GM18502 (cell line): Measurements from ENCODE around the gene AVP.
"Not testable (repeated sequence)": the region's sequence is repeated elsewhere in the genome, so short reads cannot be mapped to it uniquely, and the experiment has no call there.

ENCODE experiments used
- ATAC-seq: cut with Tn5 transposase; IDR thresholded peaks from one replicate; pipeline ENCODE4 v1.9.1; 2021; ENCODE audit warnings: mild to moderate bottlenecking; ENCODE audit not compliant: unreplicated experiment, poor library complexity

AVP gene, protein sequence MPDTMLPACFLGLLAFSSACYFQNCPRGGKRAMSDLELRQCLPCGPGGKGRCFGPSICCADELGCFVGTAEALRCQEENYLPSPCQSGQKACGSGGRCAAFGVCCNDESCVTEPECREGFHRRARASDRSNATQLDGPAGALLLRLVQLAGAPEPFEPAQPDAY

GRCh38 chr20:3084283-3084985 lies at the start of gene AVP:
TSS of gene AVP (minus strand) at chr20:3084724. CDS start at chr20:3084674, 50 bp downstream.
- no peak for ATAC-seq

GRCh38 chr20:3134151-3134550 lies 49.6 kb upstream of the AVP start:
- no peak for ATAC-seq

DNA sequence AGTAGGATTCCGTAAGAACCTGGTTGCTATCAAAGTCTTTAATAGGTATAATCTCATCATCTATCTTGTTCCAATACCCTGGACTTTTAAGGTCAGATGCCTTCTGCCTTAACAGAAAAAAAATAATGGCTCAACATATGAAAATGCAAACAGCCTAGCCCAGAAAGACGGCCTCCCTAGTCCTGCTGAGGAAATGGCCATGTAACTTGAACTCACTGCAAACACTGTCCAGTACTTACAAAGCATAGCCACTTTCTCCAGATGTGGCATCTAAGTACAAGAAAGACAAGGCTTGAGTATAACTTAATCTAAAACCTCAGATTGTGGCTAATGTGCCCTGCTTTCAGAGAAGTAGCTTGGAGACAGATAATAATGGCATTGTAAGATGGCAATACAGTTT lies 48.6 kb upstream of the AVP start:
- ATAC-seq, result no peak

- no peak for ATAC-seq
Measured at GRCh38 chr20:3130051-3130600, 45.6 kb upstream of the AVP start.

- ATAC-seq, result no peak
Measured at GRCh38 chr20:3129094-3129493, 44.6 kb upstream of the AVP start.

GRCh38 chr20:3128275-3128984 lies 43.9 kb upstream of the AVP start:
- no peak for ATAC-seq

GRCh38 chr20:3126527-3126859 lies 42.0 kb upstream of the AVP start:
- ATAC-seq, result no peak

- ATAC-seq, result not testable (repeated sequence)
Measured at GRCh38 chr20:3125776-3126526, 41.4 kb upstream of the AVP start.

DNA sequence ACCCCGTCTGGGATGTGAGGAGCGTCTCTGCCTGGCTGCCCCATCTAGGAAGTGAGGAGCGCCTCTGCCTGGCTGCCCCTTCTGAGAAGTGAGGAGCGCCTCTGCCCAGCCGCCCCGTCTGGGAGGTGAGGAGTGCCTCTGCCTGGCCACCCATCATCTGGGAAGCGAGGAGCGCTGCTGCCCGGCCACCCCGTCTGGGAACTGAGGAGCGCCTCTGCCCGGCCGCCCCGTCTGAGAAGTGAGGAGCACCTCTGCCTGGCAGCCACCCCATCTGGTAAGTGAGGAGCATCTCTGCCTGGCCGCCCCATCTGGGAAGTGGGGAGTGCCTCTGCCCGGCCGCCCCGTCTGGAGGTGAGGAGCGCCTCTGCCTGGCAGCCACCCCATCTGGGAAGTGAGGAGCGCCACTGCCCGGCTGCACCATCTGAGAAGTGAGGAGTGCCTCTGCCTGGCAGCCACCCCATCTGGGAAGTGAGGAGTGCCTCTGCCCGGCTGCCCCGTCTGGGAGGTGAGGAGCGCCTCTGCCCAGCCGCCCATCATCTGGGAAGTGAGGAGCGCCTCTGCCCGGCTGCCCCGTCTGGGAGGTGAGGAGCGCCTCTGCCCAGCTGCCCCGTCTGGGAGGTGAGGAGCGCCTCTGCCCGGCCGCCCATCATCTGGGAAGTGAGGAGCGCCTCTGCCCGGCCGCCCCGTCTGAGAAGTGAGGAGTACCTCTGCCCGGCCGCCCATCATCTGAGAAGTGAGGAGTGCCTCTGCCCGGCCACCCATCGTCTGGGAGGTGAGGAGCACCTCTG lies 40.4 kb upstream of the AVP start:
- not testable (repeated sequence) for ATAC-seq

DNA sequence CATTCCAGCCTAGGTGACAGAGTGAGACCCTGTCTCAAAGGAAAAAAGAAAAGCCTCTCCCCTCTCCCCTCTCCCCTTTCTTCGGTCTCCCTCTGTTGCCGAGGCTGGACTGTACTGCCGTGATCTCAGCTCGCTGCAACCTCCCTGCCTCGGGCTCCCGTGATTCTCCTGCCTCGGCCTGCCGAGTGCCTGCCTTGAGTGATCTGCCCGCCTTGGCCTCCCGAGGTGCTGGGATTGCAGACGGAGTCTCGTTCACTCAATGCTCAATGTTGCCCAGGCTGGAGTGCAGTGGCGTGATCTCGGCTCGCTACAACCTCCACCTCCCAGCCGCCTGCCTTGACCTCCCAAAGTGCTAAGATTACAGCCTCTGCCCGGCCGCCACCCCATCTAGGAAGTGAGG lies 39.6 kb upstream of the AVP start:
- ATAC-seq, result not testable (repeated sequence)

- no peak for ATAC-seq
Measured at GRCh38 chr20:3123542-3123941, 39.0 kb upstream of the AVP start.

DNA sequence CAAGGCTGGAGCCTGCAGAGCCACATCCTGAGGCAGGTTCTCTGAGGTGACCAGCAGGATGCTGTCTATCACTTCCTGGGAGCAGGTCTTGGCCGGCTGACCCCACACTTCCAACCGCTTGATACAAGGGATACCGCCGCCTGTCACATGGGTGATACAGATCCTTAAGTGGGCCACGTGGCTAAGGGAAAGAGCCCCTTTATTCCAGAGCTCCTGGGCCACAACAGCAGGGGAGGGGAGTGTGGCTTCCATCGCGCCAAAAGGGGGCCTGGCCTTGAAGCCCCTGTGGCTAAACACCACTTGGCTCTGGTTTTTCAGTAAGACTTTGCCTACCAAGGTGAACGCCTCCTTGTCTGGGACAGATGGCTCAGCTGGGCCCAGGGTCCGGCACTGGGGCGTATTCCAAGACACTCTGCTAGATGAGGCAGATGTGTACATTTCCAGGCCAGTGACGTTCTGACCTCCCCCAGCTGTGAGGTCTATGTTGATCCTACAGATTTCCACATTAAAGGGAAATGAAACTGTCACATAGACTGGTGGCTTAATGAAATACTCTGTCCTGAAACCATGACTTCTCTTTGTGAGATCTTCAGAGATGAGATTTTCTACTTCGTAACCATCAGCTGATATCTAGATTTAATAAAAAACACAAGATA lies 37.6 kb upstream of the AVP start:
- ATAC-seq, result no peak

- no peak for ATAC-seq
Measured at GRCh38 chr20:3121271-3121911, 36.9 kb upstream of the AVP start.

DNA sequence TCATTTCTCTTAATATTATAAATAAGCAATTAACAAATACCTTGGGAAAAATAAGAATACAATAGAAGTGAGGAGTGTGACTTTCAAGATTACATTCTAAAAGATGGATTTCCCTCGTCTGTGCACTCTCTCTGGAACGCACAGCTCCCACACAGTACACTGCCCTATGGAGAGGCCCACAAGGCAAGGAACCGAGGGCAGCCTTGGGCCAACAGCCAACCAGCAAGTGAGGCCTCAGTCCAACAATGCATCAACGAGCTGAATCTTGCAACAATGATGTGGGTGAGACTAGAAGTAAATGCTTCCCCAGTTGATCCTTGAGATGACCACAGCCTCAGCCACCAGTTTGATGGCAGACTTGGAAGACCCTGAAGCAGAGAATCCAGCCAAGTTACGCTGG lies 34.5 kb upstream of the AVP start:
- ATAC-seq, result no peak

DNA sequence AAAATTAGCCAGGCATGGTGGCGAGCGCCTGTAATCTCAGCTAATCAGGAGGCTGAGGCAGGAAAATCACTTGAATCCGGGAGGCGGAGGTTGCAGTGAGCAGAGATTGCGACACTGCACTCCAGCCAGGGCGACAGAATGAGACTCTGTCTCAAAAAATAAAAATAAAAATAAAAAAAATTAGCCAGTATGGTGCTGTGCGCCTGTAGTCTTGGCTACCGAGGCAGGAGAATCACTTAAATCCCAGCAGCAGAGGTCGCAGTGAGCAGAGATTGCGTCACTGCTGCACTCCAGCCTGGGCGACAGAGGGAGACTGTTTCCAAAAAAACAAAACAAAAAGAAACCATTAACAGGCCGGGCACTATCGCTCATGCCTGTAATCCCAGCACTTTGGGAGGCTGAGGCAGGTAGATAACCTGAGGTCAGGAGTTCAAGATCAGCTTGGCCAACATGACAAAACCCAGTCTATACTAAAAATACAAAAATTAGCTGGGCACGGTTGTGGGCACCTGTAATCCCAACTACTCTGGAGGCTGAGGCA lies 33.4 kb upstream of the AVP start:
- not testable (repeated sequence) for ATAC-seq

GRCh38 chr20:3116341-3116740 lies 31.8 kb upstream of the AVP start:
- no peak for ATAC-seq

DNA sequence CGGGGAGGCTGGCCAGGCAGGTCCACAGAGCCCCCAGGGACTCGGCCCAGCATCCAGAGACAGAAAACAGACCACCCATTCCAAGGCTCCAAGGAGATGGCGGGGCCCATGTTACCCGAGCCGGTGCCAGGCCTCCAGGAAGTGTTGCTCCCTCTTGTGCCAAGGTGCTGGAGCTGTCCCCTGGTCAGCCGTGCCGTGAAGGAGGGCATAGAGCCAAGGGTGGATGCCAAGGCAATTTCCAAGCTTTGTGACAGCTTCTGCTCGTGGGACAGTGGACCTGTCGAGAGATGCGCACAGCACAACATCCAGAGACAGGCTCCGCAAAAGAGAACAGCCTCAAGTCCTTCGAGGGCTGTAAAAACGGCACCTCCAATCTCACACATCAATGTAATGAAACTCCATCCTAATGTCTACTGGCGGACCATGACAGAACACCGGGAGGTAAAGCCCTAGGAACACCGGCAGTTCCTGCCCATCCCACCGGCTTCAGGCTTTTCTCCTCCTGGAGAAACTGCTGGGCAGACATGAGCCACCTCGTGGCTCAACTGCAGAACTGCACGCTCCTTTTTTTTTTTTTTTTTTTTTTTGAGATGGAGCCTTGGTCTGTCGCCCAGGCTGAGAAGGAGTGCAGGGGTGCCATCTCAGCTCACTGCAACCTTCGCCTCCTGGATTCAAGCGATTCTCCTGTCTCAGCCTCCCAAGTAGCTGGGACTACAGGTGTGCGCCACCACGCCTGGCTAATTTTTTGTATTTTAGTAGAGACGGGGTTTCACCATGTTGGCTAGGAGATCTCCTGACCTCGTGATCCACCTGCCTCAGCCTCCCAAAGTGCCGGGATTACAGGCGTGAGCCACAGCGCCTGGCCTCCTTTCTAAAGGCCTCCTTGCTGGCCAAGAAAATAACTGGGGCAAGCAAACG lies 30.9 kb upstream of the AVP start:
- ATAC-seq, result no peak

DNA sequence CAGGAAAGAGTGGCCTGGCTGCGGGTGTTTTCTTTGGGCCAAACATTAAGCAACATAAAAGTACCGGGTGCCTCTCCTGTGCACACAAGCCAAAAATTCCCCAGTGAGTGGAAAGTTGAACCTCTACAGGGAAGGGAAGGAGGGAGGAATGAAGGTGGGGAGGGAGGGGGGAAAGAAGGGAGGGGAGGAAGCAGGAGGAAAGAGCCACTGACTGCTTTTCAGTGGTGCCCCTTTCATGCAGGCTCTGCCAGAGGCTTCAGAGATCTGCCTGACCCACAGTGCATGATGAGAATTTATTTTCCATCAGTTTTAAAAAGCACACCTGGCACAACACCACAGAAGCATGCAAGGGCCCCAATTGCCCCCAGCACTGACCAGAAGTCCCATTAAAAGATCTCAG lies 27.5 kb upstream of the AVP start:
- no peak for ATAC-seq
